Loucy (cell line): ENCODE data around the gene LASP1.

ENCODE experiments used
- H2AFZ ChIP-seq: fragments of 200-600 bp; sonication (generic); 2 replicates; pipeline ENCODE4 v1.6.0; 2016; ENCODE audit warnings: antibody characterized with exemption, mild to moderate bottlenecking, low read length, moderate library complexity
- H3F3A ChIP-seq: fragments of 200-600 bp; 2 replicates; pipeline ENCODE4 v1.6.0; 2016; ENCODE audit warnings: antibody characterized with exemption, low read depth, mild to moderate bottlenecking
- H3K27me3 ChIP-seq: fragments of 200-600 bp; sonication (generic); 2 replicates; pipeline ENCODE4 v1.6.1; 2014; ENCODE audit warnings: low read length, mild to moderate bottlenecking; ENCODE audit not compliant: insufficient read depth, poor library complexity, severe bottlenecking
- H3K36me3 ChIP-seq: fragments of 200-600 bp; sonication (generic); 2 replicates; pipeline ENCODE4 v1.6.1; 2016; ENCODE audit warnings: low read length; ENCODE audit not compliant: insufficient read depth
- H3K4me1 ChIP-seq: fragments of 200-600 bp; sonication (generic); 2 replicates; pipeline ENCODE4 v1.5.1; 2014; ENCODE audit warnings: low read length, mild to moderate bottlenecking; ENCODE audit not compliant: insufficient read depth, poor library complexity, severe bottlenecking
- H3K4me2 ChIP-seq: fragments of 200-600 bp; sonication (generic); 2 replicates; pipeline ENCODE4 v1.6.0; 2014; ENCODE audit warnings: antibody characterized with exemption, low read length, low read depth, mild to moderate bottlenecking; ENCODE audit not compliant: poor library complexity, severe bottlenecking
- H3K4me3 ChIP-seq: fragments of 200-600 bp; sonication (generic); 2 replicates; pipeline ENCODE4 v1.5.1; 2014; ENCODE audit warnings: low read length, mild to moderate bottlenecking, mixed read lengths; ENCODE audit not compliant: poor library complexity, severe bottlenecking
- H3K79me2 ChIP-seq: fragments of 200-600 bp; sonication (generic); 2 replicates; pipeline ENCODE4 v1.6.1; 2014; ENCODE audit warnings: low read length; ENCODE audit not compliant: insufficient read depth
- H3K9ac ChIP-seq: fragments of 200-600 bp; sonication (generic); 2 replicates; pipeline ENCODE4 v1.6.0; 2014; ENCODE audit warnings: mild to moderate bottlenecking, low read depth, low read length, moderate library complexity; ENCODE audit not compliant: poor library complexity, severe bottlenecking
- H3K9me2 ChIP-seq: fragments of 200-600 bp; sonication (generic); replicated peaks from 2 replicates; pipeline ENCODE4 v1.6.1; 2016; ENCODE audit warnings: low read depth, low read length, mixed read lengths
- H3K9me3 ChIP-seq: fragments of 200-600 bp; sonication (generic); 2 replicates; pipeline ENCODE4 v1.6.1; 2014; ENCODE audit warnings: mild to moderate bottlenecking, antibody characterized with exemption, low read length, low read depth; ENCODE audit not compliant: insufficient read depth
- H4K20me1 ChIP-seq: fragments of 200-600 bp; sonication (generic); 2 replicates; pipeline ENCODE4 v1.6.0; 2014; ENCODE audit warnings: antibody characterized with exemption, low read length, mild to moderate bottlenecking; ENCODE audit not compliant: insufficient read depth, poor library complexity, severe bottlenecking
- EZH2phosphoT487 ChIP-seq: fragments of 200-600 bp; IDR thresholded peaks from 2 replicates; pipeline ENCODE4 v1.6.1; 2018; ENCODE audit warnings: antibody characterized with exemption, mild to moderate bottlenecking, moderate library complexity, borderline replicate concordance
- TF ChIP-seq, protein P1 (sequence below): fragments of 200-600 bp; sonication (generic); conservative IDR thresholded peaks from 2 replicates; pipeline ENCODE4 v1.5.1; 2014; ENCODE audit warnings: mild to moderate bottlenecking, antibody characterized with exemption, low read length

LASP1 gene

DNA sequence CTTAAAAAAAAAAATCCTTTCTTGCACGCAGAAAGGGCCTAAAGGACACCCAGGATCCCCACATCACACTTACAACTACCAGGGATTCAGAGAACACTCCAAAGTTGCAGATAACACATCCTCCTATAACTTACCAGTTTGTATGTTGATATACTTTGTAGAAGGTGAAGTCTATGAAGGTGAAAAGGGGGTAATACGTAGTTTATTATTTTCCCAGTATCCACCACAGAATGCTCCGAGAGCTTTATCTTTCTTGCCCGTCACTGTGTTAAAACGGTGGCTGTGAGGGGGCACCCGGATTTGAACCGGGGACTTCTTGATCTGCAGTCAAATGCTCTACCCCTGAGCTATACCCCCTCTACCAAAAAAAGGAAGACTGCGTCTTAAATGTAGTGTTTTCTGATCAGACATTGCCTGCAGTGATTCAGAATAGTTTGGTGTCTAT lies 8.4 kb upstream of the LASP1 start:
- Histone ChIP-seq H3K4me2 (no peak overlapping the region), H2AFZ (no peak overlapping the region), H3K4me1 (no peaks in the 10 kb centered on the region), H3K36me3 (no peaks in the 10 kb centered on the region), H3K9me2 (no peaks in the 10 kb centered on the region), H4K20me1 (no peaks in the 10 kb centered on the region), H3K9me3 (no peaks in the 10 kb centered on the region), H3K9ac (no peak overlapping the region), H3K4me3 (no peak overlapping the region), H3K27me3 (no peaks in the 10 kb centered on the region), H3F3A (no peaks in the 10 kb centered on the region), H3K79me2 (no peaks in the 10 kb centered on the region)
- no peak for TF ChIP-seq EZH2phosphoT487
- TF ChIP-seq, protein P1, sequence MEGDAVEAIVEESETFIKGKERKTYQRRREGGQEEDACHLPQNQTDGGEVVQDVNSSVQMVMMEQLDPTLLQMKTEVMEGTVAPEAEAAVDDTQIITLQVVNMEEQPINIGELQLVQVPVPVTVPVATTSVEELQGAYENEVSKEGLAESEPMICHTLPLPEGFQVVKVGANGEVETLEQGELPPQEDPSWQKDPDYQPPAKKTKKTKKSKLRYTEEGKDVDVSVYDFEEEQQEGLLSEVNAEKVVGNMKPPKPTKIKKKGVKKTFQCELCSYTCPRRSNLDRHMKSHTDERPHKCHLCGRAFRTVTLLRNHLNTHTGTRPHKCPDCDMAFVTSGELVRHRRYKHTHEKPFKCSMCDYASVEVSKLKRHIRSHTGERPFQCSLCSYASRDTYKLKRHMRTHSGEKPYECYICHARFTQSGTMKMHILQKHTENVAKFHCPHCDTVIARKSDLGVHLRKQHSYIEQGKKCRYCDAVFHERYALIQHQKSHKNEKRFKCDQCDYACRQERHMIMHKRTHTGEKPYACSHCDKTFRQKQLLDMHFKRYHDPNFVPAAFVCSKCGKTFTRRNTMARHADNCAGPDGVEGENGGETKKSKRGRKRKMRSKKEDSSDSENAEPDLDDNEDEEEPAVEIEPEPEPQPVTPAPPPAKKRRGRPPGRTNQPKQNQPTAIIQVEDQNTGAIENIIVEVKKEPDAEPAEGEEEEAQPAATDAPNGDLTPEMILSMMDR: no peak

DNA sequence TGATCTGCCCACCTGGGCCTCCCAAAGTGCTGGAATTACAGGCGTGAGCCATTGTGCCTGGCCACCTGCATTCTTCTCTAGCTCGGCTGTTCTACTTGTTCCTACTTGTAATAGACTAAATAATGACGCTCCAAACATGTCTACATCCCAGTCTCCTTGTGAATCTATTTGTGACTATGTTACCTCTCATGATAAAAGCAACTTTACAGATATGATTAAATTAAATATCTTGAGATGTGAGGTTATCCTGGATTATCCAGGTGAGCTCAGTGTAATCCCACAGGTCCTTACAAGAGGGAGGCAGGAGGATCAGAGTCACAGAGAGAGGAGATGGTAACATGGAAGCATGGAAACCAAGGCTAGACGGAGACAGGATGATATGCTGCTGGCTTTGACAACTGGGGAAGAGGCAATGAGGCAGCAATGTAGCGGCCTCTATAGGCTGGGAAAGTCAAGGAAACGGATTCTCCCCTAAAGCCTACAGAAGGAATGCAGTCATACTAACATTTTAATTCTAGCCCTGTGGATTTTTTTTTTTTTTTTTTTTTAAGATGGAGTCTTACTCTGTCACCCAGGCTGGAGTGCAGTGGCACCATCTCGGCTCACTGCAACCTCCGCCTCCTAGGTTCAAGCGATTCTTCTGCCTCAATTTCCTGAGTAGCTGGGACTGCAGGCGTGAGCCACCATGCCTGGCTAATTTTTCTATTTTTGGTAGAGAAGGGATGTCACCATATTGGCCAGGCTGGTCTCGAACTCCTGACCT lies 5.0 kb upstream of the LASP1 start:
- H3K4me2 ChIP-seq: no peak overlapping the region
- H3K9me3 ChIP-seq: no peaks in the 10 kb centered on the region

DNA sequence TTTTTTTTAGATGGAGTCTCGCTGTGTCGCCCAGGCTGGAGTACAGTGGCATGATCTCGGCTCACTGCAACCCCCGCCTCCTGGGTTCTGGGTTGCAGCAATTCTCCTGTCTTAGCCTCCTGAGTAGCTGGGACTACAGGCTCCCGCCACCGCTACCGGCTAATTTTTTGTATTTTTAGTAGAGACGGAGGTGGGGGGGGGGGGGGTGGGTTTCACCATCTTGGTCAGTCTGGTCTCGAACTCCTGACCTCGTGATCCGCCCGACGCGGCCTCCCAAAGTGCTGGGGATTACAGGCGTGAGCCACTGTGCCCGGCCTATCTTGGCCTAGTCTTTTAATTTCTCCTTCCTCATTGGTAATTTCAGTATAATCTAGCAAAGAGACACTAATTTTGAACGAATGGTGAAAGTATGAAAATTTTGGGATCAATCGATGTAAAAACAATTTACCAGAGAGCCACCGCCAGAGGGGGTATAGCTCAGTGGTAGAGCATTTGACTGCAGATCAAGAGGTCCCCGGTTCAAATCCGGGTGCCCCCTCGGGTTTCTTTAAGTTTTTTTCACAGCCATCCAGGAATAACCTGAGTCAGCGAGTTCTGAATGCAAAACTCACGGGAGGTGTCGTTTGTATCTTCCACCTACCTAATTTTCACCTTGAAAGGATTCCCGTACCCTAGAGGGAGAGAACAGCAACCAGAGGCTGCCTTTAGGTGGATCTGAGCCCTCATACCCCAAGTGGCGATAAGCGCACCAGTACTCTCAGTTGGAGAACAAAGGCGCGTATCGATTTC lies 2.5 kb upstream of the LASP1 start:
- TF ChIP-seq, protein P1: peak; percentile 42
- no peak for TF ChIP-seq EZH2phosphoT487
- Histone ChIP-seq H3F3A (no peaks in the 10 kb centered on the region; the same call in 1 of the 2 replicates), H2AFZ (peak overlapping the region; percentile 85), H3K27me3 (no peaks in the 10 kb centered on the region), H3K9me3 (no peaks in the 10 kb centered on the region), H3K4me3 (peak overlapping the region; percentile 88), H3K4me2 (peak overlapping the region; percentile 91), H3K36me3 (no peaks in the 10 kb centered on the region), H3K9me2 (no peaks in the 10 kb centered on the region), H3K9ac (peak overlapping the region; percentile 97), H3K4me1 (peaks cover 7% of the 10 kb centered on the region), H3K79me2 (peaks cover 23% of the 10 kb centered on the region), H4K20me1 (peaks cover 13% of the 10 kb centered on the region)

More for the DNA sequence above, 5.0 kb upstream of the LASP1 start:
- Histone ChIP-seq H4K20me1 (no peaks in the 10 kb centered on the region), H3K4me3 (no peak overlapping the region), H3K9ac (no peak overlapping the region), H2AFZ (no peak overlapping the region), H3K79me2 (no peaks in the 10 kb centered on the region), H3K4me1 (no peaks in the 10 kb centered on the region), H3K36me3 (no peaks in the 10 kb centered on the region), H3F3A (no peaks in the 10 kb centered on the region; the same call in 1 of the 2 replicates), H3K9me2 (no peaks in the 10 kb centered on the region), H3K27me3 (no peaks in the 10 kb centered on the region)
- no peak for TF ChIP-seq EZH2phosphoT487
- TF ChIP-seq, protein P1: peak; percentile 19; the same call in 1 of the 2 replicates
